ENCODE results near the gene TNNT1. TPM values are rescaled to one million over a fixed set of nuclear protein-coding genes. Genes with fewer than 3 reads are reported as not detected.
"Not testable (repeated sequence)": the region's sequence is repeated elsewhere in the genome, so short reads cannot be mapped to it uniquely, and the experiment has no call there.

TNNT1 gene
- polyA plus RNA-seq, 1 donor: 10.2 TPM

DNA sequence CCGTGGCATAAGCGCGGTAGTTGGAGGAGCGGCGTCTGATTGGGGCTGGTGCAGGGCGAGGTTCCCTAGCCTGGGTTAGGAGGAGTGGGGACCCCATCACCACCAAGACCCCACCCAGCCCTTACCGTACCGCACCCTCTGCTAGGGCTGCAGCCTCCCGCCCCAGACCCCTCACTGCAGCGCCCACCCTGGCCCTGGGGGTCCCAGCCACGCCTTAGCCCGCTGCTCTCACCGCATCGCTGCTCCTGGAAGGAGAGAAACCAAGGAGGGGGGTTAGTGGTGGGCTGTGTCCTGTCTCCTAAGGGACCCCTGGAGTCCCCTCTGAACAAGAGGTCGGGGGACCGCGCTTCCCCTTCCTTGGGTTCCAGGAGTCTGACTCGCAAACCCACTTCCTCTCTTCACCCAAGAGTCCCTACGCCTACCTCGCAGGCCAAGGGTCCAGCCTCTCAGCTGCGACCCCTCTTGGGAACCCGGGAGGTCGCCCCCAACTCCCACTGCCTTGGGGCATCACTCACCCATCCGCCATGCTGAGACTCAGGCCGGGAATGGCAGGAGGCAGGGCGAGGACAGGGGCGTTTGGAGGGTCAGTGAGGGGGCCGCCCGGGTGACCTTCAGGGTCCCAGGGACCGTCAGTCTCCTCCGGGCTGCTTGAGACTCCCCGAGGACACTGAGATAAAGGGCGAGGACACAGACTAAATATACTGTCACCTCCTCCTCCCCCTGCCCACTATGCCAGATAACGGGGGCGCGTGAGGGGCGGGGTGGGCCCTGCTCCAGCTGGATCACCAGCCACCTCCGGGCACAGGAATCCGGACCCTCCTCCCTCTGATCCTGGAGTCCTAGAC is 8.3 kb upstream of the TNNT1 start, which contains the start of gene TNNI3:
Gene TNNI3, minus strand, starts transcription at position 669 of the 845 bp plus-strand sequence. Its CDS starts 143 bp downstream, at position 526.
- DNase-seq: no peak
- Histone ChIP-seq H3K27ac (ENCODE audit: low read length) (no peak within 1 kb of the TSS), H3K9me3 (ENCODE audit: control insufficient read depth, low read depth, low read length) (peaks cover 16% of the 10 kb centered on the region), H3K4me1 (ENCODE audit: control insufficient read depth, insufficient read depth, low read length) (peaks cover 8% of the 10 kb centered on the region), H3K4me3 (ENCODE audit: low read length) (no peak within 1 kb of the TSS), H3K36me3 (ENCODE audit: control insufficient read depth, insufficient read depth, low read length) (no peaks in the 10 kb centered on the region), H3K27me3 (ENCODE audit: control insufficient read depth, insufficient read depth, low read length) (peaks cover 64% of the 10 kb centered on the region)
- no CpG with 5 or more reads among the region's 39 CpGs for WGBS (ENCODE audit: insufficient coverage, low lambda C conversion rate)

DNA sequence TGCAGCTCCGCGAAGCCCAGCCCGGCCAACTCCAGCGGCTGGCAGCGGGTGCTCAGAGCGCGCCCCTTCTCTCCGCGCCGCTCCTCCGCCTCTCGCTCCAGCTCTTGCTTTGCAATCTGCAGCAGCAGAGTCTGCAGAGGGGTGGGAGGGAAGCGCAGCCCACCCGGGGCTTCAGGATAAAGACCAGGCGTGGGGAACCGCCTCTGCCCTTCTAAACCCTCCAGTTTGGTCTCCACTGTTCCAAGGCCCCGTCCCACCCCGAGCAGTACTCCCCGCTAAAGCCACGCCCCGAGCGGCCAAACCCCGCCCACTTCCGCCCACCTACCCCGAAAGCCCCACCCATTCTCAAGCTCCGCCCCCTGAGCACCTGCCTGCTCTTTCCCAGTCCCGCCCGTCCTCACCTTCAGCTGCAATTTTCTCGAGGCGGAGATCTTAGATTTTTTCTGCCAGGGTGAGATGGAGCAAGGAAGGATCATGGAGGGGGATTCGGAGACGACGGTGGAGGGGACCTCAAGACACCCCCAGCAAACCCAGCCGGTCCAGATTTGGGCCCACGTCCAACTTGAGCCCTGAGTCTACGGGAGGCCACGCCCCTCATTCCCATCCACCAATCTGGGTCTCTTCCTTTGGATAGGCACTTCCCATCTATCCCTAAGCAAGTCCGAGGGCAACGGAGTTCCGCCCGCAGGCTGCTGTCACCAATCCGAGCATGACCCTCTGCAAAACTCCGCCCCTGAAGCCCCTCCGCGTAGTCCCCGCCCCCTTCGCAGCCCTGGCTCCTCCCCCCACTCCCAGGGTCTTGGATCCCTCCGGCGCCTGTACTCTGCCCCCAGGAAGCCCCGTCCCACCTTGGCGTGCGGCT is 7.4 kb upstream of the TNNT1 start:
- H3K4me3 ChIP-seq (ENCODE audit: low read length): peak overlapping the region; percentile 28
- H3K36me3 ChIP-seq (ENCODE audit: control insufficient read depth, insufficient read depth, low read length): no peaks in the 10 kb centered on the region
- peaks cover 10% of the 10 kb centered on the region for H3K9me3 ChIP-seq (ENCODE audit: control insufficient read depth, low read depth, low read length)
- H3K4me1 ChIP-seq (ENCODE audit: control insufficient read depth, insufficient read depth, low read length): peaks cover 8% of the 10 kb centered on the region
- peak; percentile 46 to 64 for DNase-seq
- peaks cover 59% of the 10 kb centered on the region for H3K27me3 ChIP-seq (ENCODE audit: control insufficient read depth, insufficient read depth, low read length)
- WGBS (ENCODE audit: insufficient coverage, low lambda C conversion rate): no CpG with 5 or more reads among the region's 52 CpGs
- no peak overlapping the region for H3K27ac ChIP-seq (ENCODE audit: low read length)

DNA sequence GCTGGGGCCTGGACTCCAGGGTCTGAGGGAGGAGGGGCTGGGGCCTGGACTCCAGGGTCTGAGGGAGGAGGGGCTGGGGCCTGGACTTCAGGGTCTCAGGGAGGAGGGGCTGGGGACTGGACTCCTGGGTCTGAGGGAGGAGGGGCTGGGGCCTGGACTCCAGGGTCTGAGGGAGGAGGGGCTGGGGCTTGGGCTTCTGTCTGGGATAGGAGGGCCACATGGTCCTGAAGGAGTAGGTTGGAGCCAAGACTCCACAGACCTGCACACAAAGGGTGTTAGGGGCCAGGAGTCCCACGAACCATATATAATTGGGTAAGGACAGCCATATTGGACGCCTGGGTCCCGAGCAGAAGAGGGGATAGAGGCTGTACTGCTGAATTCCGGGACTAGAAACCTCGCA is 6.8 kb upstream of the TNNT1 start:
- not testable (repeated sequence) for H3K36me3 ChIP-seq (ENCODE audit: control insufficient read depth, insufficient read depth, low read length); H3K27ac ChIP-seq (ENCODE audit: low read length); DNase-seq; H3K4me1 ChIP-seq (ENCODE audit: control insufficient read depth, insufficient read depth, low read length); H3K9me3 ChIP-seq (ENCODE audit: control insufficient read depth, low read depth, low read length)
- no CpG with 5 or more reads among the region's 5 CpGs for WGBS (ENCODE audit: insufficient coverage, low lambda C conversion rate)
- Histone ChIP-seq H3K27me3 (ENCODE audit: control insufficient read depth, insufficient read depth, low read length) (peaks cover 54% of the 10 kb centered on the region), H3K4me3 (ENCODE audit: low read length) (peak overlapping the region; percentile 28)

DNA sequence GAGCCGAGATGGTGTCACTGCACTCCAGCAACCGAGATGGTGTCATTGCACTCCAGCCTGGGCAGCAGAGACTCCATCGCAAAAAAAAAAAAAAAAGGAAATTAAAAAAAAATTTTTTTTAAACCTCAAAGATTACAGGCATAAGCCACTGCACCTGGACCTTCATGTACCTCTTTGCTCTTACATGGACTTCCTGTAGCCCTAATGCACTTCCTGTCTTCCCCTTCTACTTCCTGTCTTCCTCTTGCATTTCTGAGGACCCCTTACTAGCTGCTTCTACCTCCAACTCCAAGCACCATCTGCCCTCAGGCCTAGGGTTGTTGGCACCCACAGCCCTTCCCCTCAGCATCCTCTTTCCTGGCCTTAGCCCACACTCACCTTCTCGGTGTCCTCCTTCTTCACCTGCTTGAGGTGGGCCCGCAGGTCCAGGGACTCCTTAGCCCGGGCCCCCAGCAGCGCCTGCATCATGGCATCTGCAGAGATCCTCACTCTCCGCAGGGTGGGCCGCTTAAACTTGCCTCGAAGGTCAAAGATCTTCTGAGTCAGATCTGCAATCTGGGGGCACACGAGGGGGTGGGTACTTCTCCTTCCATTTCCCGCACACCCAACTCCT is 4.8 kb upstream of the TNNT1 start:
- Histone ChIP-seq H3K36me3 (ENCODE audit: control insufficient read depth, insufficient read depth, low read length) (no peaks in the 10 kb centered on the region), H3K4me1 (ENCODE audit: control insufficient read depth, insufficient read depth, low read length) (peaks cover 8% of the 10 kb centered on the region), H3K27ac (ENCODE audit: low read length) (no peak overlapping the region), H3K4me3 (ENCODE audit: low read length) (no peak overlapping the region), H3K9me3 (ENCODE audit: control insufficient read depth, low read depth, low read length) (no peaks in the 10 kb centered on the region), H3K27me3 (ENCODE audit: control insufficient read depth, insufficient read depth, low read length) (peaks cover 54% of the 10 kb centered on the region)
- no peak for DNase-seq
- WGBS (ENCODE audit: insufficient coverage, low lambda C conversion rate): 80% methylated on average over 2 of the region's 12 CpGs

DNA sequence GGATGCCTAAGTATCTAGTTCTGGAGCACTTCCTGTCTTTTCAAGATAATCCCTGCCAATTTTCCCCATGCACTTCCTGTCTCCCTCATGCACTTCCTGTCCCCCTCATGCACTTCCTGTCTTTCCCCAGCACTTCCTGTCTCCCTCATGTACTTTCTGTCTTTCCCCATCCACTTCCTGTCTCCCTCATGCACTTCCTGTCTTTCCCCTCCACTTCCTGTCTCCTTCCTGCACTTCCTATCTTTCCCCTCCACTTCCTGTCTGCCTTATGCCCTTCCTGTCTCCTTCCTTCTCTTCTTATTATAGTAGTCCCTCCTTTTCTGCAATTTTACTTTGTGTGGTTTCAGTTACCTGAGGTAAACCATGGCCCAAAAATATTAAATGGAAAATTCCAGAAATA is 3.0 kb upstream of the TNNT1 start:
- DNase-seq: no peak
- Histone ChIP-seq H3K27ac (ENCODE audit: low read length) (no peak overlapping the region), H3K4me3 (ENCODE audit: low read length) (no peak overlapping the region), H3K4me1 (ENCODE audit: control insufficient read depth, insufficient read depth, low read length) (peaks cover 6% of the 10 kb centered on the region), H3K27me3 (ENCODE audit: control insufficient read depth, insufficient read depth, low read length) (peaks cover 53% of the 10 kb centered on the region), H3K36me3 (ENCODE audit: control insufficient read depth, insufficient read depth, low read length) (no peaks in the 10 kb centered on the region), H3K9me3 (ENCODE audit: control insufficient read depth, low read depth, low read length) (no peaks in the 10 kb centered on the region)

DNA sequence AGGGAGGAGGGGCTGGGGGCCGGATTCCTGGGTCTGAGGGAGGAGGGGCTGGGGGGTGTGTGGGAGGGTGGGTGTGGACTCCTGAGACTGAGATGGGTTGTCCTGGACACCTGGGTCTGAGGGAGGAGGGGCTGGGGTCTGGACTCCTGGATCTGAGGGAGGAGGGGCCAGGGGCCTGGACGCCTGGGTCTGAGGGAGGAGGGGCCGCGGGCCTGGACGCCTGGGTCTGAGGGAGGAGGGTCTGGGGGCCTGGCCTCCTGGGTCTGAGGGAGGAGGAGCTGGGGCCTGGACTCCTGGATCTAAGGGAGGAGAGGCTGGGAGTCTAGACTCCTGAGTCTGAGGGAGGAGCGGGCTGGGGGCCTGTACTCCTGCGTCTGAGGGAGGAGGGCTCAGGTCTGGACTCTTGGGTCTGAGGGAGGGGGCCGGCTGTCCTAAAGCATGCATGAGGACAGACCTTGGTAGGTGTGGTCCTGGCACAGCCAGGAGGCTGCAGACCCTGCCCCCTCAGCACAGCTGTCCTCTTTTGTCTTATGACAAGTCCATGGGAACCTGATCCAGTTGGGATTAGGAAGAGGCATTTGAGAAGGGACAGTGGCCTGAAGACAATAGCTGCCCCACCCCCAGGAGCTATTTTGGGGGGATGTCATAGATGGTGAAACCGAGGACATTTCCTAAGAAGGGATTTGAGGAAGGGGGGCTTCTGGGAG is 1.3 kb downstream of the TNNT1 start:
- Histone ChIP-seq H3K36me3 (ENCODE audit: control insufficient read depth, insufficient read depth, low read length) (no peaks in the 10 kb centered on the region), H3K9me3 (ENCODE audit: control insufficient read depth, low read depth, low read length) (no peaks in the 10 kb centered on the region), H3K4me3 (ENCODE audit: low read length) (no peak overlapping the region), H3K27ac (ENCODE audit: low read length) (no peak overlapping the region), H3K27me3 (ENCODE audit: control insufficient read depth, insufficient read depth, low read length) (peaks cover 79% of the 10 kb centered on the region), H3K4me1 (ENCODE audit: control insufficient read depth, insufficient read depth, low read length) (peaks cover 3% of the 10 kb centered on the region)
- WGBS (ENCODE audit: insufficient coverage, low lambda C conversion rate): no CpG with 5 or more reads among the region's 9 CpGs
- no peak for DNase-seq

DNA sequence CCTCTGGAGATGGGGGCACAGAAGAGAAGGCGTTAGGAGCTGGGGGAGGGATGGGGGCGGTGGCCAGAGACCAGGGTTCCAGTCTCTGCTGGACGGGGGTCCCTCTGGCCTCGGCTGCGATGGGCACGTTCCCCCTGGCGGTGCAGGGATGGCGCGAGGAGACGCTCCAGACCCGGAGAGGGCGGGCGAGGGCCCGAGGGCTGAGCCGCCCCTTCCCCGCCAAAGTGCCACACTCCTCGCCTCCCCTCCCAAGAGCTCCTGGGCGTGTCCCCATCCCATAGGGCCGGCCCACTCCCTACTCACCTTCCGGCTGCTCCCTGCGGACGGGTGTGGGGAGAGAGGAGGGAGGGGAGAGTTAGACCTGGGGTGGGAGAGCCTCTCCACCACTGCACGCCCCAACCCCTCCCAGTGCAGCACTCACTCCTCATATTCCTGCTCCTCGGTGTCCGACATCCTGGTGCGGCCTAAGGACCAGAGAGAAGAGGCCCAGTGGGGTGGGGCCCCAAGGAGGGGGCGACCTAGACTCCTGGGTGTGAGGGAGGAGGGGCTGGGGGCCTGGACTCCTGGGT is 2.2 kb downstream of the TNNT1 start:
- no peak overlapping the region for H3K27ac ChIP-seq (ENCODE audit: low read length)
- H3K4me1 ChIP-seq (ENCODE audit: control insufficient read depth, insufficient read depth, low read length): peaks cover 3% of the 10 kb centered on the region
- DNase-seq: no peak
- peaks cover 84% of the 10 kb centered on the region for H3K27me3 ChIP-seq (ENCODE audit: control insufficient read depth, insufficient read depth, low read length)
- no peaks in the 10 kb centered on the region for H3K9me3 ChIP-seq (ENCODE audit: control insufficient read depth, low read depth, low read length)
- H3K4me3 ChIP-seq (ENCODE audit: low read length): no peak overlapping the region
- no CpG with 5 or more reads among the region's 27 CpGs for WGBS (ENCODE audit: insufficient coverage, low lambda C conversion rate)
- H3K36me3 ChIP-seq (ENCODE audit: control insufficient read depth, insufficient read depth, low read length): no peaks in the 10 kb centered on the region

DNA sequence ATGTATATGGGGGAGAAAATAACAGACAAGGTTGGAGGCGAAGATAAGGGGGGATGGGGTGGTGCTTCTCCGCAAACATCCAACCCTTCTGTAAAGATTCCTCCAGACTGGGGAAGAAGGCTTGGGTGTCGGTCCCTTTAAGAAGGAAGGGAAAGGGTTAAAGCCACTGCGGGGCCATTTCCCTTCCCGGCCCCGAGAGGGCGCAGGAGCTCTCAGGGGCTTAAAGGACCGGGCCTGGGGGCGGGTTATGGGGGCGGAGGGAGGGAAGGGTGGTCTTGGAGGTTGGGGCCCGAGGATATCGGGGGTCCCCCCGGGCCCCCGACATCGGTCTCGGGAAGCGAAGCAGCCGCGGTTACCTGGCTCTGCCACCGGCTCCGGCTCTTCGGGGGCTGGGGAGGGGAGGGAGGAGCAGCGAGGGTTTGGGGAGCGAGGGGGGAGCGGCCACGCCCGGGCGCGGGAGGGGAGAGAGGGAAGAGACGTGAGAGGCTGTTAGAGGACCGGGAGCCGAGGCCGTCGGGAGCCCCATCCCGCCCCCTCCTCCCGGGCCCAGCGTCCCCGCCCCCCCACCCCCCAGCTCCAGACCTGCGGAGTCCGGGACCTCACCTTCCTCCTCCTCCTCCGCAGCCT is 2.8 kb downstream of the TNNT1 start:
- no CpG with 5 or more reads among the region's 41 CpGs for WGBS (ENCODE audit: insufficient coverage, low lambda C conversion rate)
- Histone ChIP-seq H3K27ac (ENCODE audit: low read length) (no peak overlapping the region), H3K4me1 (ENCODE audit: control insufficient read depth, insufficient read depth, low read length) (peaks cover 3% of the 10 kb centered on the region), H3K9me3 (ENCODE audit: control insufficient read depth, low read depth, low read length) (no peaks in the 10 kb centered on the region), H3K4me3 (ENCODE audit: low read length) (no peak overlapping the region), H3K27me3 (ENCODE audit: control insufficient read depth, insufficient read depth, low read length) (peaks cover 84% of the 10 kb centered on the region), H3K36me3 (ENCODE audit: control insufficient read depth, insufficient read depth, low read length) (no peaks in the 10 kb centered on the region)
- DNase-seq: no peak

DNA sequence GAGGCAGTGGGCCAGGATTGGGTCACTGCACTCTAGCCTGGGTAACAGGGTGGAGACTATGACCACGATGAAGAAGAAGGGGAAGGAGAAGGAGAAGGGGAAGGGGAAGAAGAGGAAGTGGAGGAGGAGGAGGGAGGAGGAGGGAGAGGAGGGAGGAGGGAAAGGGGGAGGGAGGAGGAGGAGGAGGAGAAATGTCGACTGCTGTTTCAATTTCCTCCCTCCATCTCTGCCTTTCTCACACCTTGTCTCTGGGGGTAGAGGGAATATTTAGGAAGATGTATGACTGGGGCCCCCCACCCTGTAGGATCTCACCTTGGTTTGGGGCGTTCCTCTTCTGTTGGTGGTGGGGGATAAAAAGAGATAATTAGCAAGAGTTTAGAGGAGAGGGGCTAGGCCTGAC is 3.8 kb downstream of the TNNT1 start:
- DNase-seq: no peak
- H3K9me3 ChIP-seq (ENCODE audit: control insufficient read depth, low read depth, low read length): no peaks in the 10 kb centered on the region
- H3K27me3 ChIP-seq (ENCODE audit: control insufficient read depth, insufficient read depth, low read length): peaks cover 78% of the 10 kb centered on the region
- H3K4me1 ChIP-seq (ENCODE audit: control insufficient read depth, insufficient read depth, low read length): peaks cover 3% of the 10 kb centered on the region
- H3K36me3 ChIP-seq (ENCODE audit: control insufficient read depth, insufficient read depth, low read length): no peaks in the 10 kb centered on the region
- no peak overlapping the region for H3K4me3 ChIP-seq (ENCODE audit: low read length)
- WGBS (ENCODE audit: insufficient coverage, low lambda C conversion rate): 0% methylated on average over 1 of the region's 3 CpGs
- no peak overlapping the region for H3K27ac ChIP-seq (ENCODE audit: low read length)

Data from large intestine (tissue), 3 donors.